HepG2 (cell line): ENCODE results near the gene OR5L1. TPM values are rescaled to one million over a fixed set of nuclear protein-coding genes. Genes with fewer than 3 reads are reported as not detected.

Experiments
- ATAC-seq: fragments of 200-7000 bp; cut with Tn5 transposase; 3 replicates; pipeline ENCODE4 v1.9.1; 2020; ENCODE audit warnings: mild to moderate bottlenecking, moderate library complexity
- BruUV-seq: library from RNA; stranded (reverse); fragments of 400-500 nt; replicated peaks from 2 replicates; lab custom pipeline; 2021; lab: Mats Ljungman, UMichigan
- CTCF ChIA-PET: fragments of 300-600 bp; formaldehyde crosslinking; extraction: SDS; loops from one replicate; lab custom pipeline; 2021; ENCODE audit warnings: low total read pairs, inconsistent platforms, low intra/inter-chr PET ratio; lab: Yijun Ruan, JAX
- POLR2A ChIA-PET: fragments of 350-600 bp; sonication (Branson Sonifier 250); formaldehyde crosslinking; loops from one replicate; lab custom pipeline; 2020; ENCODE audit warnings: antibody characterized with exemption, inconsistent platforms; lab: Yijun Ruan, JAX
- DNase-seq: peaks from one replicate; pipeline ENCODE4 v3.0.0-alpha.2; 2015; ENCODE audit warnings: low spot score
- FAIRE-seq: peaks from 3 replicates; lab custom pipeline; 2011; peaks lifted over from hg19 to GRCh38; lab: Jason Lieb, UNC
- H2AFZ ChIP-seq: one replicate; pipeline ENCODE4 v1.6.1; 2011; ENCODE audit warnings: low read length, inconsistent platforms
- H3K27ac ChIP-seq: fragments of 300-600 bp; 3 replicates; pipeline ENCODE4 v1.8.0; 2011; ENCODE audit warnings: mixed run types, mild to moderate bottlenecking, mixed read lengths, low read length, inconsistent platforms; ENCODE audit not compliant: insufficient read depth; ENCODE audit errors: extremely low read length
- H3K27me3 ChIP-seq, 2 experiments: fragments of 200-600 bp in 1 of 2; 2 replicates in 1 of 2; 3 replicates in 1 of 2; pipeline versions ENCODE4 v1.6.0 to v1.8.0; 2011; ENCODE audit warnings: low read length in 2 of 2, mild to moderate bottlenecking in 2 of 2, moderate library complexity in 2 of 2, inconsistent platforms in 1 of 2; ENCODE audit not compliant: insufficient read depth in 2 of 2, control insufficient read depth in 1 of 2
- H3K36me3 ChIP-seq, 2 experiments: fragments of 200-600 bp in 1 of 2; replicated peaks in 1 of 2; 2 replicates in 1 of 2; 3 replicates in 1 of 2; pipeline versions ENCODE4 v1.5.1 to v1.8.0; 2011; ENCODE audit warnings: low read length in 2 of 2, inconsistent platforms in 1 of 2; ENCODE audit not compliant: insufficient read depth in 2 of 2, control insufficient read depth in 1 of 2
- H3K4me1 ChIP-seq: 2 replicates; pipeline ENCODE4 v1.5.1; 2012; ENCODE audit warnings: low read length, inconsistent platforms; ENCODE audit not compliant: insufficient read depth
- H3K4me2 ChIP-seq: 2 replicates; pipeline ENCODE4 v1.6.0; 2011; ENCODE audit warnings: low read depth, low read length, inconsistent platforms
- H3K4me3 ChIP-seq, 3 experiments: fragments of 200-600 bp in 1 of 3; sonication (generic), shearing (Covaris generic) in 1 of 3; replicated peaks in 1 of 3; 2 replicates each; pipeline ENCODE4 v1.5.1; 2011 to 2016; ENCODE audit warnings: low read length in 3 of 3, inconsistent platforms in 2 of 3, low read depth in 2 of 3, mild to moderate bottlenecking in 2 of 3, control low read depth in 1 of 3, mixed read lengths in 1 of 3; ENCODE audit not compliant: insufficient read depth in 1 of 3
- H3K79me2 ChIP-seq: one replicate; pipeline ENCODE4 v1.6.1; 2011; ENCODE audit warnings: low read length, inconsistent platforms; ENCODE audit not compliant: insufficient read depth
- H3K9ac ChIP-seq: 2 replicates; pipeline ENCODE4 v1.6.0; 2011; ENCODE audit warnings: mild to moderate bottlenecking, low read depth, low read length, inconsistent platforms; ENCODE audit not compliant: insufficient read depth
- H3K9me3 ChIP-seq: 2 replicates; pipeline ENCODE4 v1.5.1; 2012; ENCODE audit warnings: mild to moderate bottlenecking, low read length
- H4K20me1 ChIP-seq: 2 replicates; pipeline ENCODE4 v1.6.0; 2011; ENCODE audit warnings: inconsistent platforms, mild to moderate bottlenecking, low read length, moderate library complexity; ENCODE audit not compliant: insufficient read depth
- ATM ChIP-seq: fragments of 450-650 bp; IDR thresholded peaks from 2 replicates; pipeline ENCODE4 v1.7.1; 2017; ENCODE audit warnings: mild to moderate bottlenecking, borderline replicate concordance
- BORCS8-MEF2B ChIP-seq: sonication (generic); formaldehyde crosslinking; IDR thresholded peaks from 2 replicates; pipeline ENCODE4 v1.8.0; 2022; ENCODE audit warnings: mild to moderate bottlenecking, missing genetic modification reagents
- IRF2 ChIP-seq: IDR thresholded peaks from 2 replicates; pipeline ENCODE4 v1.6.1; 2018; ENCODE audit warnings: missing genetic modification reagents, missing compliant biosample characterization
- IRX3 ChIP-seq: sonication (generic); formaldehyde crosslinking; IDR thresholded peaks from 2 replicates; pipeline ENCODE4 v1.8.1; 2023; ENCODE audit warnings: mild to moderate bottlenecking, low read depth, missing genetic modification reagents, borderline replicate concordance
- KLF6 ChIP-seq: IDR thresholded peaks from 2 replicates; pipeline ENCODE4 v1.8.0; 2016; ENCODE audit warnings: missing biosample characterization, missing genetic modification reagents
- KMT2A ChIP-seq: sonication (generic); formaldehyde crosslinking; IDR thresholded peaks from 2 replicates; pipeline ENCODE4 v1.4.0; 2020; ENCODE audit warnings: missing genetic modification reagents
- MED13 ChIP-seq: sonication (generic); formaldehyde crosslinking; IDR thresholded peaks from 2 replicates; pipeline ENCODE4 v1.5.0; 2020; ENCODE audit warnings: missing genetic modification reagents
- PLRG1 ChIP-seq: fragments of 450-650 bp; conservative IDR thresholded peaks from 2 replicates; pipeline ENCODE4 v1.6.1; 2016
- RBAK ChIP-seq: sonication (generic); formaldehyde crosslinking; IDR thresholded peaks from 2 replicates; pipeline ENCODE4 v1.5.1; 2020; ENCODE audit warnings: mild to moderate bottlenecking, missing genetic modification reagents
- SCMH1 ChIP-seq: sonication (generic); formaldehyde crosslinking; IDR thresholded peaks from 2 replicates; pipeline ENCODE4 v1.9.0; 2021; ENCODE audit warnings: missing genetic modification reagents, mild to moderate bottlenecking, borderline replicate concordance
- SNAI1 ChIP-seq: sonication (generic); formaldehyde crosslinking; IDR thresholded peaks from 2 replicates; pipeline ENCODE4 v1.5.0; 2020; ENCODE audit warnings: mild to moderate bottlenecking, missing genetic modification reagents, borderline replicate concordance
- SP2 ChIP-seq: sonication (generic); formaldehyde crosslinking; IDR thresholded peaks from 2 replicates; pipeline ENCODE4 v1.5.1; 2020; ENCODE audit warnings: mild to moderate bottlenecking, missing genetic modification reagents
- TEAD3 ChIP-seq: optimal IDR thresholded peaks from 2 replicates; pipeline ENCODE3; 2016; ENCODE audit warnings: borderline replicate concordance
- TRIM24 ChIP-seq: sonication (generic); formaldehyde crosslinking; IDR thresholded peaks from 2 replicates; pipeline ENCODE4 v1.8.0; 2022; ENCODE audit warnings: mild to moderate bottlenecking, missing genetic modification reagents
- YEATS2 ChIP-seq: sonication (generic); formaldehyde crosslinking; IDR thresholded peaks from 2 replicates; pipeline ENCODE4 v1.4.0; 2020; ENCODE audit warnings: missing genetic modification reagents, borderline replicate concordance
- ZNF18 ChIP-seq: sonication (generic); formaldehyde crosslinking; IDR thresholded peaks from 2 replicates; pipeline ENCODE4 v1.8.0; 2022; ENCODE audit warnings: mild to moderate bottlenecking, missing genetic modification reagents; ENCODE audit not compliant: insufficient replicate concordance
- ZNF224 ChIP-seq: sonication (generic); formaldehyde crosslinking; IDR thresholded peaks from 2 replicates; pipeline ENCODE4 v1.5.0; 2020; ENCODE audit warnings: mild to moderate bottlenecking, missing genetic modification reagents
- ZNF260 ChIP-seq: sonication (generic); formaldehyde crosslinking; IDR thresholded peaks from 2 replicates; pipeline ENCODE4 v1.4.0; 2020; ENCODE audit warnings: missing genetic modification reagents, low read depth, mild to moderate bottlenecking, borderline replicate concordance
- ZNF737 ChIP-seq: sonication (generic); formaldehyde crosslinking; IDR thresholded peaks from 2 replicates; pipeline ENCODE4 v1.5.0; 2020; ENCODE audit warnings: missing genetic modification reagents, mild to moderate bottlenecking, borderline replicate concordance
- in situ Hi-C: cut with HindIII; loops from 2 replicates; pipeline ENCODE4 v1.10.0; 2017; ENCODE audit warnings: low pct_unique_long_range_greater_than_20kb; ENCODE audit not compliant: extremely low pct_ligation_motif_present
- intact Hi-C: fragments of 100-400 bp; cut with micrococcal nuclease; formaldehyde crosslinking; loops from one replicate; pipeline ENCODE4 v1.10.0; 2022; ENCODE audit not compliant: unreplicated experiment
- polyA plus RNA-seq, 8 experiments: library from polyadenylated mRNA; depleted of rRNA in 3 of 8; stranded (reverse) in 7 of 8; unstranded in 1 of 8; fragments of >200 nt; fragmentation: Illumina TruSeq in 4 of 8; extraction: Trizol in 4 of 8; gene quantifications; 2 replicates each; pipeline versions ENCODE4 v1.2.1 to v1.2.3, GENCODE V29; 2011 to 2016; ENCODE audit warnings: low read depth in 4 of 8, missing spikeins in 1 of 8, mixed read lengths in 1 of 8; ENCODE audit not compliant: insufficient read depth in 1 of 8
- total RNA-seq, 5 experiments: library from RNA; depleted of rRNA; stranded (reverse); fragments of >200 nt; fragmentation: Illumina TruSeq; extraction: Trizol; gene quantifications; 2 replicates each; pipeline ENCODE4 v1.2.3, GENCODE V29; 2016; ENCODE audit warnings: low read depth in 1 of 5

Gene OR5L1
- total and polyA plus RNA-seq, 2 of the 13 experiments (the other 11 are each of a cell fraction or from before 2014, with no cell fraction given): not detected

- no peaks in the 10 kb centered on the region for H4K20me1 ChIP-seq
- no peak within 1 kb of the TSS for H3K27ac ChIP-seq
- no peaks in the 10 kb centered on the region for H3K79me2 ChIP-seq
- H3K9ac ChIP-seq: no peak within 1 kb of the TSS
- ChIA-PET POLR2A (no interaction called here), CTCF (no interaction called here)
- no peak within 1 kb of the TSS for H3K4me2 ChIP-seq
- H3K36me3 ChIP-seq: no peaks in the 10 kb centered on the region
- no TSS peak for BruUV-seq
- FAIRE-seq (no peak), ATAC-seq (no peak), DNase-seq (no peak)
- H2AFZ ChIP-seq: no peak within 1 kb of the TSS
- TF ChIP-seq IRF2 (CRISPR knock-in tag) (no peak), SNAI1 (CRISPR knock-in tag) (no peak), MED13 (CRISPR knock-in tag) (no peak), KLF6 (no peak), SCMH1 (no peak), ZNF18 (no peak), YEATS2 (CRISPR knock-in tag) (no peak), TEAD3 (CRISPR knock-in tag) (no peak), IRX3 (CRISPR knock-in tag) (no peak), ZNF224 (CRISPR knock-in tag) (no peak), KMT2A (CRISPR knock-in tag) (no peak), RBAK (no peak), TRIM24 (CRISPR knock-in tag) (no peak), BORCS8-MEF2B (no peak), ZNF737 (no peak), ZNF260 (CRISPR knock-in tag) (no peak), PLRG1 (no peak), SP2 (no peak), ATM (no peak)
- intact Hi-C loops (no loop called here), in situ Hi-C loops (no loop called here)
- no peak within 1 kb of the TSS for H3K4me3 ChIP-seq
- no peaks in the 10 kb centered on the region for H3K4me1 ChIP-seq
- peaks cover 31% of the 10 kb centered on the region for H3K9me3 ChIP-seq
- H3K27me3 ChIP-seq: no peaks in the 10 kb centered on the region
Measured at GRCh38 chr11:55826919-55827318, 15.8 kb downstream of the OR5L1 start, which contains the start of gene OR5L2. TSS of gene OR5L2 (plus strand) at chr11:55827219. CDS start at chr11:55827219, 0 bp downstream.
